HG03558 (cell line): Measurements from ENCODE around the gene NRCAM.

Experiments
- ATAC-seq: cut with Tn5 transposase; IDR thresholded peaks from one replicate; pipeline ENCODE4 v1.9.1; 2021; ENCODE audit warnings: moderate number of reproducible peaks; ENCODE audit not compliant: unreplicated experiment; ENCODE audit errors: extremely low read depth

NRCAM gene

GRCh38 chr7:108321359-108321758, 134.9 kb downstream of the NRCAM start:
- ATAC-seq: no peak

- no peak for ATAC-seq
Measured at GRCh38 chr7:108316708-108317107, 139.5 kb downstream of the NRCAM start.

DNA sequence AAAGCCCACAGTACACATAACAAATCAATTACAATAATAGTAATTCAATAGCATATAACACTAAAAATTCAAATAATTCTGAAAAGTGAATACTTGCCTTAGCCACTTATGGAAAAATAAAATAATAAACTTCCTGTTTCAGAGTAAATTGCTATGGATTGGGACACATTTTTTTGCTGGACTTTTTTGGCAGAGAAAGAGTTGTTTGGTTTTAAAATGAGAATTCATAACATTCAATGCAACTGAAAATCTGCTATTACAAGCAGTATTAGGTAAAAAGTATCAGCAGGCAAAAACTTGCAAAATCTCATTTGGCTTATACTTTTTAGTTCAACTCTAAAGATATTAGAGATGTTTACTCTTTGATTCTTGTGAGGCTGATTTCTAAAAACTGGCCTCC, 141.7 kb downstream of the NRCAM start:
- no peak for ATAC-seq

GRCh38 chr7:108314049-108314448, 142.2 kb downstream of the NRCAM start:
- ATAC-seq: no peak

DNA sequence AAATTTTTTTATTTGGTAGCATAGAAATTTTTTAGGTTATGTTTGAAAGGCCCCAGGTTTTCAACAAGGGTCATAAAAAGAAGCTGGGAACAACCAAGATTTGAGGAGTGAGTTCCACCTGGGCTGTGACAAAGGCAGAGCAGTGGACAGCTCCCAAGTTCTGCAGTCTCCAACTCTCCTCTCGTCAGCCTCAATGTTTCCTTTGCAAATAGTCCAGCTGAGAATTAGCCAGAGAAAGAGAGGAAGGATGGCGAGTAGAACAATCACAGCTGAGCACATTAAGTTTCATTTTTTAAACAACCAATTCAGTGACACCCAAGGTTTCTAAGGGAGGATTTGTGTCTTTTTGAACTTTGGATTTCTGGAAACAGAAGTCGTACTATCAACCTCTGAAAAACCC, 143.2 kb downstream of the NRCAM start:
- ATAC-seq: no peak

DNA sequence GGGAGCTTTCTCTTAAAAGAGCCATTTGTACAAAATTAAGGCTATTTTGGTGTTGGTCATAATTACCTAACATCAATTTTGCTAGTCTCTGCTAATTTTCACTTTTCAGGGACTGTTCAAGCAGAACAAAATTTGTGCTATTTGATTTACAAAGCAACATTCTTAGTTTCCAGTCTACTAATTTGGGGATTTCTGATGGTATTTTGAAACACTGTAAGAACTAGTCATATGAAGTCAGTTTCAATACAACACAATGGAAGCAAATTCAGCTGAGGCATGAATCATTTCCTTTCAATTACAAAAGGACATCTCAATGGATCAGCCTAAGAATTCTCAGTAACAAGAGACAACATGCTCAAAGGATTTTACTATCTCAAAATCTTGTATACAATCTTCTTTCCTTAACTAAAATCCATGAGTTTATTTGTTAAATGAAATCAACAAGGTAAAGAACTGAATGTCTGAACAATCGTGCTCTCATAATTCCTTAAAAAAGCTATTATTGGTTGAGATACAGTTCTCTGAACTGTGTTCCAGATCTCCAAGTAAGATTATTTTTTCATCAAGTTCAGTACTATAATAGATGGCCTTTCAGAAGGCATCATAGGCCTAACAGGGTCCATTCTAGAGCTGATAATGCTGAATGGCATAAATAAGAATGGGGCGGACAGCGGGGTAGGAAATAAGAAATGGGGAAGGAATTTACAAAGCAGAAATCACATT, 144.6 kb downstream of the NRCAM start:
- ATAC-seq: peak; percentile 37

DNA sequence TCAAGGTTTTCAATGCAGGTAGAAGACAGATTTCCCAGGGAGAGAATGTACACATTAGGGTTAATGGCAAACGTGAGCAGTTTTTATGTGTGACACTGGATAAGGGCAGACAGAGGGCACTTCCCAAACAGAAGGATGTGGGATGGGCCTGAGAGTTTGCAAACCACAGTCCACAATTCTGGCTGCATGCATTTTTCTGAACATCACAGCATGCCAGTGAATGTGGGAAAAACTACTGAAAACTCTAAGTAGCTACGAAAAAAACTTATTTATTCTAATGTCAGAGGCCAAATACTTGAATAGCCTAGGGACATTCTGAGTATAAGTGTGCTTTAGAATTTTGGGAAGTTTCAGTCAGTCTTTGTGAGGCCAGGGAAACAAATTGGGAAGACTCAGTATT, 145.9 kb downstream of the NRCAM start:
- no peak for ATAC-seq

DNA sequence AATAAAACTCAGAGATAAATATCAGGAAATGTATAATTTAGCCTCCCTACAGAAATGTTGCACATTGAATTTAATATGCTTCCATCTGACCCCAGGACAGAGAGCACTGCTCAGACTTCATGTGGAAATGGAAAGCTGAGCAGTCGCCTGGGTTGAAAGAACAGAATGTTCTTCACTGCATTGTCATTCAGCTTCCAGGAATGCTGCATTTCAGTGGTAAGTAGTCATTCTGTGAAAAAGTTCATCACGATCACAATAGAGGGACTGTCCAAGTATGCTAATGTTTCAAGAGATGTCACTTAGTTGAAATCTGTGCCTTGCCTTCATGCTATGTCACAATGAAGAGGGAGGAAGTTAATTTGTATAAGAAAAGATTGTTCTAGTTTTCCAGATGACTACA, 147.3 kb downstream of the NRCAM start:
- peak; percentile 55 for ATAC-seq

DNA sequence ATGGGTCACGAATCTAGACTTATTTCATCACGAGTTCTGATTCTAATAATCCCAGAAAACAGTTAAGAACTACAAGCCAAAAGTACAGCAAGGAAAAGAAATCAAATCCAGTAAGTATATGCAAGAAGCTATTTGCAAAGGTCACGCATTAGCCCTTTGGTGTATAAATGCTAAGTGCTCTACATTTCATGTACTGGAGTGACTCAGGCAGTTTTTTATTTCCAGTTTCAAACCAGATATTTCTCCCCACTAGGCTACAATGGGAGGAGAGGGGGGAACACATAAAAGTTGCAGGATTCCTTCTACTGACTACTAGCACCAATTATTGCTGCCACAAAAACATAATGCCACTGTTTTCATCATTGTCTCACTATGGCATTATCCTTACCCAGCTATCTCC, 148.0 kb downstream of the NRCAM start:
- no peak for ATAC-seq

DNA sequence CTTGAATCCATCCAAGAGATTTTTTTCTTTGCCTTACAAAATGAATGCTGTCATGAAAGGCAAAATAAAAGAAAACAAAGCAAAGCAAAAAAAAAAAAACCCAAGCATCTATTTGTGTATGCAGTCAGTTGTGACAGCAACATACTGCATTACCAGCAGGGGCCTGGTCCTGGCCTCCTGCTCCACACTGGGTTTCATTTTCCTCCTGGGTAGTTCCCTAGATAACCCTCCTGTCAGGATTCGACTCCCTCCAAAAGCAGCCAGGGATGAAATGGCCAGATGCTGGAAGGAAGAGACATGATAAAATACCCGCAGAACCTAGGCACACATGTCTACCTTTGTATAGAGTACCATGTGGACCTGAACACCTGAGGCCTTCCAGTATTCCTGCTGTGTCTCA, 148.6 kb downstream of the NRCAM start:
- no peak for ATAC-seq

DNA sequence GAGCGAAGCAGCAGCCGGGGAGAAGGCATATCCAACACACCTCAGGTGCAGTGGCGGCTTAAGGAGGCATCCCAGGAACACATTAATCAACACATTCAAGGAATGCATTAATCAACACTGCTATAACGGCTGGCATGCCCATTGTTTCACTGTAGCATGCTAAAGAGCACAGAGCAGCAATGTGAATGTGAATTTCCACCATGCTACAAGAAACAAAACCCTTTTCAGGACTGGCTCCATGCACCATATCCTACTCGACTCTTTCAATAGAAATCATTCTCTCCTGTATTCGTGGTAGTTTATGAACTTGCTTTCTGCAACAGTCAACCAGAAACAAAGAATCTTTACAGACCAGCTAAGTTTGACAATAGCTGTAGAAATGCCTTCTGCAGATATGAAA, 149.0 kb downstream of the NRCAM start:
- no peak for ATAC-seq

- no peak for ATAC-seq
Measured at GRCh38 chr7:108303332-108303731, 152.9 kb downstream of the NRCAM start.

DNA sequence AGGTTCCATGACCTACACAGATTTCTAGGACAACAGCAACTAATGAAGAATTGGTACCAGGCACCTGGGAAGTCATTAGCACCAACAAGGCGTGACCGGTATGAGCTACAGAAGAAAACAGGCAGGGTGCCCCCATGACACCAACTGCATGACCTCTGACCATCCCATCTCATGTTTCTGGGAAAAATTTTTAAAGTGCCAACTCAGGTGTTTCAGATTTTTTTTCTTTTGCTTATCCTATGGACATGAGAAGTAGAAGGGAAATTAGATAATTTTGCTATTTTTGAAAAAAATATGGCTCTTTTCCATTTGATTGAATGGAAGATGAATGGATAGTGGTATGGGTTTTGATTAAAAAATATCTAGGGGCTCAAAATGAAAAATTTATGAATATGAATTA, 154.8 kb downstream of the NRCAM start:
- ATAC-seq: no peak

DNA sequence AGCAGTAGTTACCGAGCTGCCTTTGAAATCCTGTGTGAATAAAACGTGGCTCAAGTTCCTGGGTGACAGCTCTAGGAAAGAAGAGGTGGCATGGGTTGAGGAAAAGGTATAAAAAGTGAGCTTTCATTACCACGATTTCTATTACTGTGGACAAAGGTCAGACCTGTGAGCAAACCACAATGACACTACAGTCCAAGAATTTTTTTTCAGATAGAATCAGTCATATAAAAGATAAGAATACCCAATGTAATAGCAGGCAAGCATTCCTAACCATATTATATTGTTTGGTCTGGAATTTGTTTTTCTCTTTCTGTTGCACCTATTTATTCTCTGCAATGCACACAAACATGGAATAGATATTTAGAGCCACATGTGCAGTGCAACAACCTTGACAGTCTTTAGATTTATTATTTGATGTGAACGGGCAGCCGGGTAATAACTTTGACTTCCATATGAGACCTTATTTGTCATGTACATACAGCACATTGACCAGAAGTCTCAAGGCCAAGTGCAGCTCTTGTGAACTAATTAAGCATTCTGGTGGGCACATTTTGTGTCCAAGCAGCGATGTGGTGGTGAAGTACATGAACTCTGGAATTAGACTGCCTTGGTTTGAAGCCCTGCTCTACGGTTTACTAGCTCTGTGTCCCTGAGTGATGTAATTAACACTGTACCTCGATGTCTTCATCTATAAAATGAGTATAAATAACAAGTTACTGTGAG, 156.8 kb downstream of the NRCAM start:
- no peak for ATAC-seq

GRCh38 chr7:108296911-108297310, 159.3 kb downstream of the NRCAM start:
- no peak for ATAC-seq

- peak; percentile 85 for ATAC-seq
Measured at GRCh38 chr7:108294595-108294994, 161.6 kb downstream of the NRCAM start.

- ATAC-seq: no peak
Measured at GRCh38 chr7:108293149-108293612, 163.1 kb downstream of the NRCAM start.

- no peak for ATAC-seq
Measured at GRCh38 chr7:108292541-108292940, 163.7 kb downstream of the NRCAM start.

- no peak for ATAC-seq
Measured at GRCh38 chr7:108291791-108292440, 164.3 kb downstream of the NRCAM start.

- ATAC-seq: no peak
Measured at GRCh38 chr7:108291152-108291508, 165.1 kb downstream of the NRCAM start.

DNA sequence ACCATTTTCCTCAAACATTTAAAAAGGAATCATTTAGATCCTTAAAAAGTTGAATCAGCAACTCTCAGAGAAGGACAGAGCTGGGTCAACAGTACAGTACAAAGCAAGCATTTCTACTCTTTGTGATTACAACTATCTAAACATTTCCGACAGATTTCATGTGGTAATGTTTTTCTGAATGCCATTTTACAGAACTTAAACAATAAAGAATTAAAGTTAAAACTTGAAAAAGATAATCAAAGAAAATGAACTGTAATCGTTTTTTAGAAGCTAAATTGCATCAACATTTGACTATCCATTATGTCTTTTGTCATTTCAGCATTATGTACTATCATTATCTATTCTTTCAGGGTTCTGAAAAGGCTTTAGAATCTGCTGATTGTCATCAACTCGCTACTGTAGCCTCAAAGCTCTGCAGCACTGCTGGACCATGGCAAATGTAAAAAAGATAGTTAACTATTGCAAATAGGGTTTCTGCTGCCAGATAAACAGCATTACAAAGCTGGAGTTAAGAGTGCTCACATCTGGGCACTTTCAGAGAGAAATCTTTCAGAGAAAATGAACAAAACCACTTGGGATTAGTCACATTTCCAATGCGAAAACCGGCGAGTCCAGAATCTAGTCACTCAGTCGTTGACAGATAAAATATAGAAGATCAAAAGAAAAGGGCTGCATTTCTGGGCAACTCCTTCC, 165.6 kb downstream of the NRCAM start:
- ATAC-seq: no peak
